ENCODE data around the gene ABLIM2.

ABLIM2 gene

DNA sequence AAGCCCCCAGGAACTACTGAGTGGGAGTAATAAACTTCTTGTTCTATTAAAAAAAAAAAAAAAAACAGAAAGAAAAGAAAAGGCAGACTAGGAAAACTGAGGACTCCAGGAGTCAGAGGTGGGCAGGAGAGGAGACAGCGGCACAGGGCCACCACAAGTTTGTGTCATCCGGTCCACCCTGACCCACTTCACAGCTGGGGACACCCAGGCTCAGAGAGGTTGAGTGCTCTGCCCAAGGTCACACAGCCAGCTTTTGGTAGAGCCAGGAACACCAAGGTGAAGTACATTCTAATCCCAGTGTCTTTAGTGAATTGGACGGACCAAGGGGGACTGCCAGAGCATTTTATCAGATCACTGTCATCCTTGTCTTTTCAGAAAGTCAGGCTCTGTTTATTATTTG is 16.4 kb upstream of the ABLIM2 start:
- DNase-seq (ENCODE audit: low spot score): no peak

DNA sequence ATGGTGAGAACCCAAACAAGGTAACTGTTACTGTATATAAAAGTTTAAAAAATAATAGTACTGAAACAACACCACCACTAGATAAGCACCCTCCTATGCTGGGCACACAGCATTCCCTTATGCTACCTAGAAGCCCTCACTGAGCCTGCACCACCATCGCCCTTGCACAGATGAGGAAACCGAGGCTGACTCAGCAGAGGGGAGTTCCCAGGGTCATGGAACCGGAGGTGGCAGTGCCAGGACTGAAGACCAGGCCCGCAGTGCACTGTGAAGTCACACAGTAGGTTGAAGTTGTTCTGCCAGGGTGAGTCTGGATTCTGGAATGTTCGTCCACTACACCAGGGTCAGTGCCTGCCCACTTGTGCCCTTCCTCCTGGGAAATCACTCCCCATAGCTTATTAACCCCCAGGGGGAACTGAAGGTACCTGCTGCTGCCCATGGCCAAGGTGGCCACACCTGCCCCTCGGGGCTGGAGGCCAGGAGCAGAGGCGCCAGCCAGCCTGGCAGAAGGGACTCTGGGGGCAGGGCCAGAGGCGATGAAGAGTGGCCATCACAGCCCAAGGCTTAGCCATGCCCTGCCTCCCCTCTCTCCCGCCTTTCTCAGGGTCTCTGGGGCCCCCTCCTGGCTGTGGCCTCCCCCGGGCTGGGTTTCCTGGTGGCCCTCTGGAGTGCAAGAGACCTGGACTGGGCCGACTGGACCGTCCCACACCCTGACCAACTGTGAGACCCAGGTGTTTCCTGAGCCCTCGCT is 15.1 kb upstream of the ABLIM2 start:
- no peak for DNase-seq (ENCODE audit: low spot score)

DNA sequence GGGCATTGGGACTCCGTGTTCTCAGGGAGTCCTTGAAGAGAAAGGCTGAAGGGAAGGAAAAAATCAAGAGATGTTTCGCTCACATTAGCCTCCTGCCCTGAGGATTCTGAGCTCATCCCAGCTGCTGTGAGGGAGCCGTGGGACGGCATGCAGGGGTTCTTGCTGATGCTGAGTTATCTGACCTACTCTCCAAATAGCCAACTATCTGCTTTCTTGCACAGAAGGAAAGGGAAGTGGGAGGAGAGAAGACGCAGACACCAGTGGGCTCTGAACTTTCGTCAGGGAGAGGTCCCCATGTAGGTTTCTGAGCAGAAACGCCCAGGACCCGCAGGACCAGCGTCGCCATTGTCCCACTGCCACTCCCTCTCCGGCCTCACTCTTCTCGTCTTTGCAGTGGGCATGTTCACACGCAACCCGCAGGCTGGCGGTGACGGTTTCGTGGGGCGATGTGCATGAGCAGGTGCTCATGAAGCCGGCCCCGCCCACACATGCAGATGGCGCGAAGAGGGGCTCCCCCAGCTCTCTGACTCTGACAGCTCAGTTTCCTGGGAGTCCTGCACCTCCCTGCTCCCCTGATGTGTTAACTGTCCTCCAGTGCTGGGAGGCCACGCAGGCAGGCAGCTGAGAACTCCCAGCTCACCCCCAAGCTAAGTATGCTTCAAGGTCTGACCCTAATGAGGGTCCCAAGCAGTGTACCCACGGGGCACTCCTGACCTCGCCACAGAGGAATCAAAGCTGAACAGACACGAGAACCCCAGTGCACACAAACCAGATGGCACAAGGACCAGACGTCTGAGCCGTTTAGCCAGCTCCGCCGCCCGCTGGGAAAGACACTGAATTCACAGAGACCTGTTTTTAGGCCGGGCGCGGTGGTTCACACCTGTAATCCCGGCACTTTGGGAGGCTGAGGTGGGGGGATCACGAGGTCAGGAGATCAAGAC is 13.6 kb upstream of the ABLIM2 start:
- DNase-seq (ENCODE audit: low spot score): no peak

DNA sequence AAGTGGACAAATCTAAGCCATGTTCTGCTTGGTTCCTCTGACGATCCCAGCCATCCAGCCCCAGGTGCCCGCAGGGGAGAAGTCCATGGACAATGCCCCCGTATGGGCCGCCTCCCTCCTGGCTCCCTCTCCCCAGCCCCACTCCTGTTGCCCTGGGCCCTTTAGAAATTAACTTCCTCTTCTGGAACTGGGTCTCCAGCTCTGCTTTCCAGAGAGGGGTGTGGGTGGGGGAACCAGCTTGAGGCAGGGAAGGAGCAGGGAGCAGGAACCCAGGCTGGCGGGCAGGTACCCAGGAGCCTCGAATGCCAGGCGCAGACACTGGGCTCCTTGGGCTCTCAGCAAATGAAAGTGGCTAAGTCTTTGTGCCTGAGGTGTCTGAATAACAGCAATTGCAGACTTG is 12.7 kb upstream of the ABLIM2 start:
- no peak for DNase-seq (ENCODE audit: low spot score)

DNA sequence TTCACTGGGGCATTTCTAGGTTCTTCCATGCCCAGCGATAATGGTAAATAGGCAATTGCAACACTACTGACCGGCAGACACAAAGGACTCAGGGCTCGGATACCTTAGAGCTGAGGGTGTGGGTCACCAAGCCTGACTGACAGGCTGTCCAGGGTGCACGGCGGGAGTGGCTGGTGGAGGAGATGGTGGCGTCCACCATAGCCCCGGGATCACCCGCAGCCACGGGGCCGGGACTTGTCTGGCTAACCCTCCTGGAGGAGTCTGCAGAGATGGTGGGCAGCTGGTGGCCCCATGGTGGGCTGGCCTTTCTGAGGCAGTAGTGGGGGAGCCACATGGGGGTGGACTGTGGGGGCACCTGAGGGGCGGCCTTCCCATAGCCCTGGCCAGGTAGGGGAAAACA is 11.7 kb upstream of the ABLIM2 start:
- no peak for DNase-seq (ENCODE audit: low spot score)

- no peak for DNase-seq (ENCODE audit: low spot score)
These were observed 11.2 kb upstream of the ABLIM2 start for GRCh38 chr4:8169763-8170162.

DNA sequence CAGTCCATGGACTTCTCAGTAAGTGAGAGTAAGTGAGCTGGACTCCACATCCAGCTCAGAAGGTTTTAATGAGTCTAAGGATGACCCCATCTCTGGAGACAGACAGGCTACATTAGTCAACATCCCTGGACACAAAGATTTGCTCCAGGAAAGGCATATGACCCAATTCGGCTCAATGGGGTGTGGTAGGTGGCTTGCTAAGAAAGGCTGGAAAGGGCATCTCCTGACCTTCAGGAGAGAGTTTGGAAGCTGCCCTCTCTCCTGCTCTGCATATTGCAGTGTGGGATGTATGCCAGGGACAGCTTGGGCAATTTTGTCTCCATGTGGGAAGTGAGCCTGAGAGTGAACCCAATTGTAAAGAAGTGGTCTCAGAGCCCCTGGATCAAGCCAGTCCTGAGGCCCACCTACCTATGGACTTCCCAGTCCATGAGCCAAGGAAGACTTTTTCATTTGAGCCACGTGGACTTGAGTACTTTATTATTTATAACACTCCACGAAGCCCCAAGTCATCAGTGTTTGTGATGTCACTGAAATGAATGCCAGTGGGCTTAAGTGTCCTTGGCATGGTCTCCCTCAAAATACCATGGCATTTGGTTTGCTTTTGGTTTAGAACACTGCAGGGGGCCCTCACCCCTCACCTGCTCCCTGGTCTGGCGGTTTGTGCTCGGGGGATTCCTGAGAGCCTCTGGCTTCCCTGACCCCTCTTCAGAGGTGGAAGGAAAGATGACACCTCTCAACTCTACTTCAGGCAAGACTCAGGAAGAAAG is 10.4 kb upstream of the ABLIM2 start:
- no peak for DNase-seq (ENCODE audit: low spot score)

DNA sequence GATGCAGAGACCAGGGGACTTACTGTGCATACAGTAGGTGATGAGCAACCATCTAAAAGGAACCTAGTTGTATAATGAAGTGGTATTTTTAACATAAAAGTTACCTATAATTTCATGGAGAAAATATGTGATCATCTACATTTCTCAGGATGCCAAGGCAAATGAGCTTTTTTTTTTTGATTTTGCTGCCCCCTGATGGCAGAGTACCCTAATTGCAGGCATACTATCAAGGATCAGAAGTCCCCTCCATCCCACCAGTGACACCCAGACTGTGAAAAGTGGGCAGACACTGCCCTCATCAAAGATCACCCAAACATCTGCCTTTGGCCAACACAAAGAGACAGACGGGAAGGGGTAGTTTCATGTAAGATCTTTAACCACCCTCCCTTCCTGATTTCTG is 9.6 kb upstream of the ABLIM2 start:
- no peak for DNase-seq (ENCODE audit: low spot score)

- DNase-seq (ENCODE audit: low spot score): no peak
These were observed 9.2 kb upstream of the ABLIM2 start for GRCh38 chr4:8167815-8168214.

GRCh38 chr4:8167291-8167690 is 8.7 kb upstream of the ABLIM2 start:
- no peak for DNase-seq (ENCODE audit: low spot score)

DNA sequence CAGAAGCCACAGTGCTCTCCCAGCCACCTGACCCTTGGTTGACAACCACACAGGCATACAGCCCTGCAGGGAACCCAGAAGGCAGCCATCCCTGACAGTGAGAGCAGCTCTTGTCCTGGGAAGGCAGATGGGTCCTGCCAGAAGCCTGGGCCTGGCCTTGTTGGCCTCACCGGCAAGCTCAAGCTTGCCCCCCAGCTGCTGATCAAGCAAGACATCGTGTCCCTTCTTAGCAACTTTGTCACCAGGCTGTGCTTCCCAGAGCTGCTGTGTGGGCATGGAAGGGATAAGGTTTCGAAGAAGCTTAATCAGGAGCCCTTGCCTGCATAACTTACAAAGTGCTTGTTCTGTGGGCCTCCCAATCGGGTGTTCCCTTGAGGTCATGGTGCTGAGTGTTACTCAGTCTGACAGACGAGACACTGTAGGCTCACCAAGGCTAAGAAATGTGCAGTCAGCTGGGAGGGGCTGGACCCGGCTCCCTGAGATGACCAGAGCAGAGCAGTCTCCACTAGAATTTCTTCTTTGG is 6.8 kb upstream of the ABLIM2 start:
- DNase-seq (ENCODE audit: low spot score): no peak

DNA sequence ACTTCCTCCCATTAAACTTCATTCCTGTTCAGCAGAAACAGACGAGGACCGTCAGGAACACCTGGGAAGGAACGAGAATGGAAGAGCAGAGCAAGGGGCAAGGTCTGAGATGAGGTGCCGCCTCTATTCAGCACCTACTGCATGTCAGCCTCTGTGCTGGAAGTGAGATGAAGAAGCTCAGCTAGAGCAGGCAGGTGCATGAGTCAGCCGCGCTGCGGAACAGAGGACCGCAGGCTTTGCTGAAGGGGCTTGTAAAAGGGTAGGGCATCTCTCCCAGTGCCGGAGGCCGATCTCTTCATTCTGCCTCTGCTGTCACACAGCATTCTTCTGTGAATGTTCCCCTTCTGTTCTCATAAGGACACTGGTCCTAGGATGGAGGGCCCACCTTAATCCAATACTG is 6.1 kb upstream of the ABLIM2 start:
- no peak for DNase-seq (ENCODE audit: low spot score)

- no peak for DNase-seq (ENCODE audit: low spot score)
These were observed 5.6 kb upstream of the ABLIM2 start for GRCh38 chr4:8164194-8164565.

DNA sequence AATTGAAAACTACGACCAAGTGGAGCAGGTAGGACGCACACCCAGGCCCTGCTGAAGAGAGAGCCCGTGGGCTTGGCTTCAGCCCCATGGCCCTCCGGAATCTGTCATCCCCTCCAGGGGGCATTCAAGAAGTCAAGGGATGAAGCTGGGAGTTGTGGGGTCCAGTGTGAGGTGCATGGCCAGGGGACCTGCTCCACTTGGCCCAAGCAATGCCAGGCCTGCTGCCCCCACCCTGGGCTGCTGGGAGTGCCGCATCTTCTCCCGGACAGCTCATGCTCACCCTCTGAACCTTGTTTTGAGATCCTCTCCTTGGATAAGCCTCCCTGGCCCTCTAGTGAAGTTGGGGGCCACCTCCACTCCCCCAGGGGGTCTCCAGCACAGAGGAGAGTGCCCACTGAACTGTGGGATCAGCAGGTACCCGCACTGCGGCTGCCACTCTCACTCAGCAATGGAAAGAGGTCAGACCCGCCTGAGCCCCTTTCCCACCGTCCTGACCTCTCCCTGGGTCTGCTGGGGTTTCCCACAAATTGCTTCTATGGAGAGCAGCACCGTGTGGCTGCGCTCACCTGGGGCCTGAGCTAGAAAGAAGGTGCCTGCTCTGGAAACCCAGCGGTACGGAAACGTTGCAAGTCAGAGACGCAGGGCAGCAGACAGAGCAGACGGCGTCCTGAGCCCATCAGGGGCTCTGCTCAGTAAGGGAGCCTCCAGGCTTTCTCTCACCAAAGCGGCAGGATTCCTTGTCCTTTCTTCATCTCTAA is 5.0 kb upstream of the ABLIM2 start:
- DNase-seq (ENCODE audit: low spot score): no peak

- no peak for DNase-seq (ENCODE audit: low spot score)
These were observed 4.4 kb upstream of the ABLIM2 start for GRCh38 chr4:8163026-8163425.

DNA sequence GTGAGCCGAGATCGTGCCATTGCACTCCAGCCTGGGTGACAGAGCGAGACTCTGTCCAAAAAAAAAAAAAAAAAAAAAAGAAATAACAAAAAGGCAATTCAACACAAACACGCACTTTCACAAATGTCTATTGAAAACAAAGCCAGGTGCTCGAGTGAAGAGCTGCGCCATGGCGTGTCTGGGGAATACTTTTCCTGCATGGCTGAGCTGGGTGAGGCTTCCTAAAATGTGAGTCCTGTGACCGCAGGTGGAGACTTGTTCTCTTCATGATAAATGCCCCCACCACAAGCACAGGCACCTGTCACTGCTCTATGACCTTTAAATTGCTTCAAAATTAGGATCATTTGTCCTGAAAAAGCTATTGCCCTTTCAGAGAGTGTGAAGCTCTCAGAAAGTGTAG is 4.0 kb upstream of the ABLIM2 start:
- DNase-seq (ENCODE audit: low spot score): no peak

- DNase-seq (ENCODE audit: low spot score): no peak
These were observed 2.0 kb upstream of the ABLIM2 start for GRCh38 chr4:8160572-8160971.

GRCh38 chr4:8160233-8160560 is 1.6 kb upstream of the ABLIM2 start:
- DNase-seq (ENCODE audit: low spot score): no peak

DNA sequence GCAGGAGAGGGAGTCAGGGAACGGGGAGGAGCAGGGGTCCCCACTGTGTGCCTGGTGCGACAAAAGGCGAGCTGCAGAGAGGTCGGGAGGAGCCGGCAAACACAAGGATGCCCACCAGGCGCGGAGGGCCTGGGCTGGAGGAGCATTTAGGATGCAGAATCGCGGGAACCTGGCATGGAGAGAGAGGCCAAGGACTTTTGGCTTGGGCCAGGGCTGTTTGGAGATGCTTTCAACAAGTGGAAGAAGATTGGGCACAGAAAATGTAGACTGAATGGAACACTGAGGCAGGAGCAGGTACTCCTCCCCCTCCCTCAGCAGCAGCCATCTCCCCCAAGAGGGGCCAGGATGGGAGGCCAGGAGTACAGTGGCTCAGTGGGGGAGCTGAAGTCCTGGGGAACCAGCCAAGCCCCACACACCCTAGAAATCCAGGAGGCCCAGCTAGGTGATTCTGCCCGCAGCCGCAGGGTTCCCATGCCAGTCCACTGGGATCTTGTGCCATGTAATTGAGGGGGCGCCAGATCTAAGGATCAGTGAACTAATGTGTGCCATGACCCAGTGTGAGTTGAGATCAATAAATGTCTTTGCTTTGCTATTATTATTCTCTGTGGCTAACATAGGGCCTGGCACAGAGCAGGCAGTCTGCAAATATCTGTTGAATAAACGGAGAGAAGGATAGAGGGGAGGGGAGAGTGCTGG is 1.1 kb upstream of the ABLIM2 start:
- DNase-seq (ENCODE audit: low spot score): no peak

DNA sequence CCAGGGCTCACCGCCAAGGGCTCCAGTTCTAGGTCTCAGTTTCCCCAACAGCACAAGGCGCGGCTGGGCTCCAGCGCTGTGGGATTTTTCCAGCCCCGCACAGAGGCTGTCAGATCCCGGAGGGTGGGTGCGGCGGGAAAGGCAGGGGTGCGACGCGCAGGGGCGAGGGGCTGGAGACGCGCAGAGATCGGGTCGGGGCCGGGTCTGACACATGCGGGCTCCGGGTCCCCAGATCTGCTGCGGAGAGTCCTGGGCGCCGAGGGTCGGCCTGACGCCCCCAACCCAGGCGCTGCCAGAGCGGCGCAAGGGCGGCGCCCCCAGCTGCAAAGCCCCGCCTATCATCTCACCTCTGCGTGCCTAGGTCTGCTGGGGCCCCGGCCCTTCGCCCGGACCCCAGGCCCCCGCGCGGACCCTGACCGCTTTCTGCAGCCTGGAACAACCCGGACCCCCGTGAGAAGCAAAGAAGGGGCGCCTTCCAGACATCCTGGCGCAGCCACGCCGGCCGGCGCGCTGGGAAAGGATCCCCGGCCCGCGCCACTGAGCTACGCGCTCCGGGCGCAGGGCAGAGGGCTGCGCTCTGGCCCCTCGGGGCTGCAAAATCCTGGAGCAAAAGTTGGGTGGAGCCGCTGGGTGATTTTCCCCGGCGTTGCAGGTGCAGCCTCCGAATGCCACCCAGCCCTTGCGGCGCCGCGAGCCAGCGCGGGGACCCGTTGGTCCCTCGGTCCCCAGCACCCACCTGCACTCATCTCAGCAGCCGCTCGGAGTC is 486 bp downstream of the ABLIM2 start:
- DNase-seq (ENCODE audit: low spot score): no peak

All from kidney capillary endothelial cell (primary cell).